Subcutaneous adipose tissue (tissue), 4 donors: ENCODE results near the gene KCNC3. TPM values are rescaled to one million over a fixed set of nuclear protein-coding genes. Genes with fewer than 3 reads are reported as not detected.

ENCODE experiments used
- CTCF ChIP-seq: fragments of 450-650 bp; IDR thresholded peaks from one replicate; pipeline ENCODE4 v1.5.1; 2016; ENCODE audit warnings: low read depth, mild to moderate bottlenecking, control low read depth, antibody characterized with exemption, moderate library complexity
- total RNA-seq, 4 donors: library from RNA; depleted of rRNA; stranded (reverse); fragments of >200 nt; gene quantifications; one replicate each; pipeline ENCODE4 v1.1.0, GENCODE V29; 2016

Gene KCNC3
- total RNA-seq, 4 donors from 2014 or later, result 0.16 to 0.75 (median 0.28) TPM

GRCh38 chr19:50285833-50286232, 43.3 kb downstream of the KCNC3 start:
- TF ChIP-seq CTCF, result no peak

- TF ChIP-seq CTCF, result no peak
Observed at GRCh38 chr19:50281491-50281890, 47.7 kb downstream of the KCNC3 start.

GRCh38 chr19:50280983-50281382, 48.2 kb downstream of the KCNC3 start:
- TF ChIP-seq CTCF, result no peak

- TF ChIP-seq CTCF, result no peak
Observed at GRCh38 chr19:50280074-50280473, 49.1 kb downstream of the KCNC3 start.

- TF ChIP-seq CTCF, result no peak
Observed at GRCh38 chr19:50277966-50278580, 51.1 kb downstream of the KCNC3 start.

GRCh38 chr19:50276370-50277063, 52.7 kb downstream of the KCNC3 start:
- no peak for TF ChIP-seq CTCF

GRCh38 chr19:50275577-50276368, 53.4 kb downstream of the KCNC3 start:
- no peak for TF ChIP-seq CTCF
